Measurements from ENCODE around the gene GRAMD1C.
"Not testable (repeated sequence)": the region's sequence is repeated elsewhere in the genome, so short reads cannot be mapped to it uniquely, and the experiment has no call there.

The GRAMD1C gene

DNA sequence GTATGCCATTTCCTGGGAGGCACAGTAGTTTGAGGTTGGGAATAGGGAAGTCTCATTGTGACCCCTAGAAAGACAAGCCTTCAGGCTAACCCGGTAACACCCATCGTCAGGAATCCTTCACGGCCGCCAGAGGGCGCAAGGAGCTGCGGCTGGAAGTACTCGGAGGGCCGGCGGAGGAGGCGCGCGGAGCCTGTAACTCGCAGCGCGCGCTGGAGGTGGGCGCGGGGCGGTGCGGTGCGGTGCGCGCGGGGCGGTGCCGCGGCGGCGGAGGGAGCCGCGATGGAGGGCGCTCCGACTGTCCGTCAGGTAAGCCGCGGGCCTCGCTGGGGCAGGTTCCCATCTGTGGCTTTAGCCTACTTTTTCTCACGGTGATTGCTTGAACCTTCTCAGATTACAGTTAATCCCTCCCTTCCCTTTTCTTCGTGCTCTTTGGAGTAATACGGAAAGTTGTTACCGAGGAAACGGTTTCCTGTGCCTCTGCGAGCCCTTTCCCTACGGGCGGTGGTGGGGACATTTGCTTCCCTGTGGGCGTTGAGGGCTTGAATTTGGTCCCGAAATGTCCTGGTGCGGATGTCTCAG, at the start of gene GRAMD1C:
Gene GRAMD1C, plus strand, starts transcription at position 158 of the 579 bp plus-strand sequence. Its CDS starts 122 bp downstream, at position 280.
- peak; percentile 96 for DNase-seq

DNA sequence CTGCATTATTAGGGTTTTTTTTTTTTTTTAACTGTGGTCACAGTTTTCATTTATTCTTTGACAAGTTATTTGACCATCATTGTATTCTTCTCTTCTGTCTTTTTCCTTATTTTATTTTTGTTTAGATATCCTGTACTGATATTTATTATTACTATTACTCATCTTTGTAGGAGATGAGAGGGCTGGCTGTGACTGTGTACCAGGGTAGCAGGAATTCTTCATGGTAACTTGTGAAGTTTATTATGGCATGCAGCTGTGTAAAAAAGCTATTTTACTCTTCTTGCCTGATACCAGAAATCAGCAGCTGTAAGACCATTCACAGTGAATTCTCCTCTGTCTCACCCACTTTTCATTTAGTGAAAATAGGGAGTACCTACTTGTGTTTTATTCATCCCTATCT, 47.2 kb upstream of the GRAMD1C start:
- no peak for DNase-seq

DNA sequence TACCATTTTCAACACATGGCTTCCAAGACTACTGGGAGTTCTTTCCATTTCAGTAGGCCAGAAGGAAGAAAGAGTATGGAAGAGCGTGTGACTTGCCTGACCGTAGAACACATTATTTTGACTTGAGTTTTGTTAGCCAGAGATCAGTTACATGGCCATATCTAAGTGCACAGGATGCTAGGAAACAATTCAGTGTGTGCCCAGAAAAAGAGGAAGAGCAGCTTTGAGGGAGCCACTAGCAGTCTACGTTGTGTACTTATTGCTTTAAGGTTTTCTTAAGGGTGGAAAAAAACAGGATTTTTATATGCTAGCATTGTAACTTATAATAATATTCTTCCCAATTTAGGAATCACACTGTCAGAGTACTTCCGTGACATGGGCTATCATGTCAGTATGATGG, 44.1 kb upstream of the GRAMD1C start:
- DNase-seq = no peak

DNA sequence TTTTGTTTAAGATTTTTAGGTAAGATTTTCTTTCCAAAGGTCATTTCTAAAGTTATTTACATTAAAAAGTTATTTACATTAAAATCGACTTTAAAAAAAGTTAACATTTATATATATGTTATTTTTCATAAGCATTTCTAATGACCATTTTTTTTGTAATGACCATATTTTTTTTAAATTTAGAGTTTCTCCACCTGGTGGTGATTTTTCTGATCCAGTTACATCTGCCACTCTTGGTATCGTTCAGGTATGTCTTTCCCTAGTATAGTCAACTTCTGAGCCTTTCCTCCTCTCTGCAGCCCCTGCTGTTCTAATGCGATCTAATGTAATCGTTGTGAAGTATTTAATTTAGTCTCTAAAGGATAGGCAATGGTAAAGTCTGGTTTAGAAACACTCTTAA, 42.9 kb upstream of the GRAMD1C start:
- DNase-seq = no peak

DNA sequence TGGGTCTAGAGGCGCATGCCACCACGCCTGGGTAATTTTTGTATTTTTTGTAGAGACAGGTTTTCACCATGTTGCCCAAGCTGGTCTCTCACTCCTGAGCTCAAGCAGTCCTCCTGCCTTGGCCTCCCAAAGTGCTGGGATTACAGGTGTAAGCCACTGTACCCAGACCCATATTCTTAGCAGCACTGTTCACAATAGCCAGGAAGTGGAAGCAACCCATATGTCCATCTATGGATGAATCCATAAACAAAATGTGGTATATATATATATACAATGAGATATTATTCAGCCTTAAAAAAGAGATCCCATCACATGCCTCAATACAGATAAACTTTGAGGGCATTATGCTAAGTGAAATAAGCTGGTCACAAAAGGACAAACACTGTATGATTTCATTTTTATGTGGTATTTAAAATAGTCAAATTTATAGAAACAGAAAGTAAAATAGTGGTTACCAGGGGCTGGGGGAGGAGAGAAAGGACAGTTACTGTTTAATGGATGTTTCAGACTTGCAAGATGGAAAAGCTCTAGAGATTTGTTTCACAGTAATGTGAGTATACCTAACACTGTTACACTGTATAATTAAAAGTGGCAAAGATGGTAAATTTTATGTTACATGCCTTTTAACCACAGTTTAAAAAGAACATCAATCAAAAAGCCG, 35.7 kb upstream of the GRAMD1C start:
- no peak for DNase-seq

DNA sequence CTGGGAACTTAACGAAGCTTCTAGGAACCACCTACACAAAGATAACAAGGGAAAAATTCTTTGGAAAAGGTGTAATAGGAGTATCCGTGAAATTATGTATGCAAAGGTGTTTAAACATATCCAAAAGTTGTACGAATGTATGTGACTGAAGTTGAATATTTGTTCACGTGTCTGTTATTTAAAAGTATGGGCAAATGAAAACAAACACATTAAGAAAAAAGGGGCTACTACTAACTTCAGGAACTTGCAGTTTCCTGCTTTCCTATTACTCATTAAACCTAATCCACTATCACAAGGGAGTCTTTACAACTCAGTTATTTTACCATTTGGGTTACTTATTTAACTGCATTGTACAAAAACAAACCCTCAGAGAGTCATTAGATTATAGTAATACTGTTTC, 33.9 kb upstream of the GRAMD1C start:
- no peak for DNase-seq

DNA sequence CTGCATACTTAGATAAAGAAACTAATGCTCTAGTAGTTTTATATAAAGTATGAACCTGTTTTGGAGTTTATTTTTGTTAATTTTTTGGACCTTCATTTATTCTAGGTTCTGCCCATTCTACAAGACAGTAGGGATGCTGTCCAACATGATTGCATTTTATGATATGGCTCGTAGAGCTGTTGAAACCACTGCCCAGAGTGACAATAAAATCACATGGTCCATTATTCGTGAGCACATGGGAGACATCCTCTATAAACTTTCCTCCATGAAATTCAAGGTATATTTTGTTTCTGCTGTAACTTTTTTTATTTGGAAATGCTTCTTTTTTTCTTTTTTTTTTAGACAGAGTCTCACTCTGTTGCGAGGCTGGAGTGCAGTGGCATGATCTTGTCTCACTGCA, 33.3 kb upstream of the GRAMD1C start:
- DNase-seq = no peak

DNA sequence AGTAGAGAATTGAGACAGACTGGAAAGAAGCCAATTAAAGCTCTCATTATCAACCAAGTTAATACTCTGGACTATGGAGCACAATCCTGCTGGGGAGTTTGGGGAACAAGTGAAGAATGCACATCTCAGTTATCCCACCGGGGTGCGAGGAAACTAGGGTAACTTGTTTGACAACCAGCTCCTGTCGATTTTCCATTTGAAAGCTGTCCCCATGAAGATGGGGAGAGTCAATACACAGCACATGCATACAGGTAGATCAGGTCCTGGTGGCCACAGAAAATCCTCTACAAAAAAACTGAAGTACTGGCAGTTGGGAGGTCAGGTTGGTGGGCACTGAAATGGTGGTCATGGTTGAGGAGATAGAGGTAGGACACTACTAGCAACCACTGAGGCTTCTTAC, 25.7 kb upstream of the GRAMD1C start:
- no peak for DNase-seq

DNA sequence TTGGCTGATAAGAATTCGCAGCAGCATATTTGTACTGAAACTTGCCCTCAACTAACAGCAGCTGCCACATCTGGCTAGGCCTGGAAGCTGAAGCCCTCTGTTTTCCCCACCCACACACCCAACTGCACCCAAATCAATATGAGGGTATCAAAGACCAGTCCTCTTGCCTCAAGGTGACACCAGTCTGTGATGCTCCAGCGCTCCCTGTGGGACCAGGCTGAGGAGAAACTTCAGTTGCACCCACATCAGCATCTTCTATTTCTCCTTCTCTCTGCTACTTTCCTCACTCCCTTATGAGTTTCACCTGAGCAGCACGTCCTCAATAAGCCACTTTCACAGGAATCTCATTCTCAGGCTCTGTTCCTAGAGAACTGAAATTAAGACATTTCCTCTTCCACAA, 18.7 kb upstream of the GRAMD1C start:
- DNase-seq = no peak

DNA sequence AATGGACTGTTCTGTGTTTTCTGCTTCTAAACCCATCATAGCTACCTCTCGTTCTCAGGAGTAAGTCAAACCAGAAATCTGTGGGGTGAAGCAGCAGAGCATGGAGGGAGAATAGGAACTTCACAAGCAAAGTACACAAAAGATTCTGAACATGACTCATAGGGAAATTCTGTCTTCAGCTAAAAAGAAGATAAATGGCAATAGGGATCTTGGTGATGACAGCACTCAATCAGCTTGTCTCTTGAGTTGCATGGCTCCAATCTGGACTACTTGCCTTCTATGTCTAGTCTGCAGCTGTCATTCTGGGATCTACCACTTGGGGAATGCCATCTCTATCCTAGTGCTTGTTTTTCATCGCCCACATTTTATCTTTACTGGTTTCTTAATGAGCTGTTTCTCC, 13.5 kb upstream of the GRAMD1C start:
- peak; percentile 24 for DNase-seq

DNA sequence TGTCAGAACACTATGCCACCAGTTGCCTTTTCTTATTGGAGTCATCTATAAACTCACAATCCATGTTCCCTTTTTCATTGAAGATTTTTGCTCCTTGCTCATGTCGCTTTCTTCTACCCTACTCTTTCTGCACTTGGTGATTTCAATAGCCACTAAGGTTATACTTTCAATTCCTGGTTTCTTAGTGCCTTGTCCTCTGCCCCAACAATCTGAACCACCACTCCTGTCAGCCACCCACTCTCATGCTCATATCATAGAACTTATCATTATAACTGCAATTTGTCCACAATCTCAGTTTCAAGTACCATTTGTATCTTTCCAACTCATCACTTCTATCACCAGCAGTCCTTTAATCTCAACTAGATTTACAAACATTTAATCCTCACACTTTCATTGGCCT, 10.0 kb upstream of the GRAMD1C start:
- DNase-seq = no peak

DNA sequence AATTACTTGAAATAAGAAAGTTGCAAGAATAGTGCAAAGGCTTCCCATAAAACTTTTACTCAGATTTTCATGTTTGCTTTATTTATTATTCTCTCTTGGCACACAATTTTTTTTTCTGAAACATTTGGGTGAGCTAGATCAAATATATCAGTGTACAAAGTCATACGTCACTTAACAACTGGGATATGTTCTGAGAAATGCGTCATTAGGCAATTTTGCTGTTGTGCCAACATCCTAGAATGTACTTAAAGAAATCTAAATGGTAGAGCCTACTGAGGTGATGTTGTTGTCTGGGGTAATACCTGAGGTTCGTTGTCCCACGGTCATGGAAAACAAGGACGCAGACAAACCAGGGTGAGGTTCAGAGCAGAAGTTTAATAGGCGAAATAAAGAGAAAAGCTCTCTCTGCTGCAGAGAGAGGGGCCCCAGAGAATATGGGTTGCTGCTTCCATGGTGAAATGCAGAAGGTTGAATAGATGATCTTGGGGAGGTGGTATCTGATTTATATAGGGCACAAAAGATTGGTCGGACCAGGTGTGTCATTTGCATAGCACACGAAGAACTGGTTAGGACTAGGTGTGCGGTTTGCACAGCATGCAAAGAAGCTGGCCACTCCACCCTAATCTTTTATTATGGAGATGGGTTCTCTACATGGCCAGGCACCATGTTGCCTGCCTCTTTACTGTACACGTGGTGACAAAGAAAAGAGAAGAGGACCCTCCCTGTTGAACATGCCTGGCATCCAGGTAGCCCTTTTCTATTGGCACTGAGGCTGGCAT, 8.8 kb upstream of the GRAMD1C start:
- DNase-seq = no peak

DNA sequence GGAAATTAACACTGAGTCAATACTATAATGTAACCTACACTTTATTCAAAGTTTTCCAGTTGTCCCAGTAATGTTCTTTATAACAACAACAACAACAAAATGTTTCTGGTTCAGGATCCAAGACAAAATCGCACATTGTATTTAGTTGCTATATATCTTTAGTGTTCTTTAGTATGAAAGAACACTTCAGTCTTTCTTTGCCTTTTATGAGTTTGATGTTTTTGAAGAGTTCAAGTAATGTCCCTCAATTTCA, 7.6 kb upstream of the GRAMD1C start:
- DNase-seq = no peak

DNA sequence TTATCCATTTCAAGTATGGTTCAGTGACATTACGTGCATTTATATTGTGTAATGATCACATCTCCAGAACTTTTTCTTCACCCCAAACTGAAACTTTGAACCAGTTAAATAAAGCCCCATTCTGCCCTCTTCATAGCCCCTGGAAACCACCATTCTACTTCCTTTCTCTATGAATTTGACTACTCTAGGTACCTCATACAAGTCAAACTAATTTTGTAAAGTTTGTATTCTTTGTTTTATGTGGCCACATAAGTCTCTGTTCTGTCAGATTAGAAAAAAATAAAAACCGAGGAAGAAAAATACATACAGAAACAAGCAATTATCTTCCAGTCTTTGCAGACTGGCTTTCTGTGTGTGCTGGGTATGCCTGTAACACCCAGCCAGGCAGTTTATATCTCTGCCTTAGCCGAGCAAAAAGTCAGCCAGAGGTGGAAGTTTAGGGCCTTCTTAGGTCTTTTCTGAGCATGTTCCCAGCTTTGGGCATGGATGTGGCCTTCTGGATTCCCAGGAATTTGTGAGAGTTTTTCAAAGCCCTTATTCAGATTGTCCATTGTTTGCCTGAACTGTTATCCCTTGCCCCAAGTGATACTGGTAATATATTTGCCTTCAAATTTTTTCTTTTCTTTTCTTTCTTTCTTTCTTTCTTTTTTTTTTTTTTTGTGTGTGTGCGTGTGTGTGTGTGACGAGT, 6.0 kb upstream of the GRAMD1C start:
- DNase-seq = no peak

DNA sequence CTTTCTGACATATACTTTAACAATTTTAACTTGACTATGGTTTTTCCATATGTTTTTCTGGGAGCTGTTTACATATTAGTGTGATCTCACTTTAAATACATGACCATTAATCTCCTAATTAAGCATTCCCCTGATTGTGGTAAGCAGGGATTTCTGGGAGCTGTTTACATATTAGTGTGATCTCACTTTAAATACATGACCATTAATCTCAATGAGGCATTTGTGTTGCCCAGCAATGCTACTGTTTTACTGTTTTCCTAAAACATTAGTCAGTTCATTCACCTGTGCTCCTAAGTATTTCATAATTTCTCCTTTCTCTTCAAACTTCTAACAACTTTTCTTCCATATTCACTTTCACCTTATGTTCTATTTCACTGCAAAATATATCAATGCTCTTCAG, 3.6 kb upstream of the GRAMD1C start:
- DNase-seq = no peak

DNA sequence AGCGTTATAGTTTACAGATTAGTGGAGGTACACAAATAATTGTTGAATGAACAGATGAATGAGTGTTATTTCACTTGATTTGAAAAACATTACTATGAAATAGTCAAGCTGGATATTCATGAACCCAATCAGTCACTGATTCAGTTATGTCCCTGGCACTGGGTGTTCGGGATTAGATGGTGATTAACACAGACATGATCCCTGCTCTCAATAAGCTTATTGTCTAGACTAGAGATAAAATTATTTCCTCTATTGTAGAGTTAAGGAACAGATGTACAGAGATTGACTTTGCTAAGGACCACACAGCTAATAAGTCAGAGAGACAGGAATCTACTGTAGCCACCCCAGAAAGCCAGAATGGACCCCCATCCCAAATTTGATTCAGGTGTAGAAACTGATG, 963 bp downstream of the GRAMD1C start:
- no peak for DNase-seq

DNA sequence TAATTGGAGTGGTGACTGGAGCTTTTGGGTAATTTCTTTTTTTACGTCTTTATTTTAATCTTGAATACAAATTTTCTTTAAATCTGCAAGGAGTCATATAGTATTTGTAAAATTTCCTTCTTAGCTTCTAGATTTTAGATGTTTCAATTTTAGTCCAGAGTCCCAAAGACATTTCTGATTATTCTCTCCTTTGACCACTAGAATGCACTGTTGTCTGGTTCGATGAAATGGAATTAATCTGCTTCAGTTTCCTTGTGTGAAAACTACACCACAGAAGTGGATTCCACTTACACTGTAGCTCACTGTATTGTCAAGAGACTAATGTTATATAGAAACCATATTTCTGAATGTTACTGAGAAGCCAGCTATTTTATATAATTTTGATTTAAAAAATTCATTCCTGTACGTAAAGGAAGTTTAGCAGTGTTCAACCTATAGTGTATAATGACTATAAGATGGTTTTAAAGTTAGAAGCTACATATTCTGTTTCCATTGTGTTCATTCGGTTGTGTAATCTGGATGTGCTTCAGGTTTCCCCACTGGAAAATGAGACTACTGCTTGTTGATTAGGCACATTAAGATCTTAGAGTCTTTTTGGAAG, 6.1 kb downstream of the GRAMD1C start:
- peak; percentile 90 for DNase-seq

DNA sequence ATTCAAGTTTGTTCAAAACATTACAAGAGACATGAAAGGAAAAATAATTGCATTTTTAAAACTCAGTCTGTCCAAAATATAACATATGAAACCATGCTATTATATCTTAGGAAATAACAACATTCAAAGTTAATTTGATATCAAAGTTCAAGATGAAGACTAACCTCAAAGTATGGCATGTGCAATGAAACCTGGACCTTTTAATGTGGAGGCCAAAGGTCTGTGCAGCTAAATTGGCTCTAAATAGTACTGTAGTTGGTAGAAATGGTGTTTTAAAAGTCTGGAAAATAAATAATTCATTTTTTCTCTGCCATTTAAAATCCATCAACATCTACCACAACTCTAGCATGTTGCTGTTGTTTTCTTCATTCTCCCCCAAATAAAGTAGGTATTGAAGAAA, 8.7 kb downstream of the GRAMD1C start:
- no peak for DNase-seq

DNA sequence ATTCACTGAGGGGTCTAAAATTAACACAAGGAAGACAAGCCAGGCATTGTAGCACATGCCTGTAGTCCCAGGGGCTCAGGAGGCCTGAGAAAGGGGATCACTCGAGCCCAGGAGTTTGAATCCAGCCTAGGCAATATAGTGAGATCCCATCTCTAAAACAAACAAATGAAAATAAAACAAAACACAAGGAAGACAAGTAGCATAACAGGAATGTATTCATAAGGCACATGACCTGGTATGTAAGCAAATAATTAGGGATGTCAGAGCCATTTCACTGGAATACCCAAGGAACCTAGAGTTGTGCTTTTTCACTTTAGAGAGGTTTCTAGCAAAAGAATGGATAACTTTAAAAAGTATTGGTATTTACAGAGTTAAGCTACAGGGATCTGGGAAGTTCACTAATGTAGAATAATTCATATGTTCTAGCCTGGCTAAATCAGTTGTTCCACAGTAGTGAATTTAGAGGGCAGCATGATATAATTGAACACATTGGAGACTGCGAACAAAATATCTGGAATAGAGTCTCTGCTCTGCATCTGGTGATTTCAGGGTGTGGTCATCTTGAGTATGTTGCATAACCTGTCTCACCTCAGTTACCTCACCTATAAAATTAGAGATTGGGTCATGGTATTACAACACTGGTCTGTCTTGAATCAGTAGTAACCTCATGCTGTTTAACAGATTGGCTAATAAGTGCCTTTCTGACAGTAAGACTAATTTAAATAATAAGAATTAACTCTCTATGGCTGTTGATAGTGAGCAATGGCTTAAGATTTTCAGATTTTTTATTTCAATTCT, 9.3 kb downstream of the GRAMD1C start:
- no peak for DNase-seq

DNA sequence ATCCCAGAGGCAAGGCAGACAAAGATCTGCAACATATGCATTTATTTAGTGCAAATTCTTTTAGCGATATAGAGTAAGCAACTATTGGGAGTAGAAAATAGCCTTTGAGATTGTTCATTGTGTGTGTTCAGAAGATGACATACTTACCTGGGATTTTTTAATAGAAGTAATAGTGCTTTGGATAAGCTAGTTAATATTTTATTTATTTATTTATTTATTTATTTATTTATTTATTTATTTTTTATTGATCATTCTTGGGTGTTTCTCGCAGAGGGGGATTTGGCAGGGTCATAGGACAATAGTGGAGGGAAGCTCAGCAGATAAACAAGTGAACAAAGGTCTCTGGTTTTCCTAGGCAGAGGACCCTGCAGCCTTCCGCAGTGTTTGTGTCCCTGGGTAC, 10.5 kb downstream of the GRAMD1C start:
- DNase-seq = not testable (repeated sequence)

DNA sequence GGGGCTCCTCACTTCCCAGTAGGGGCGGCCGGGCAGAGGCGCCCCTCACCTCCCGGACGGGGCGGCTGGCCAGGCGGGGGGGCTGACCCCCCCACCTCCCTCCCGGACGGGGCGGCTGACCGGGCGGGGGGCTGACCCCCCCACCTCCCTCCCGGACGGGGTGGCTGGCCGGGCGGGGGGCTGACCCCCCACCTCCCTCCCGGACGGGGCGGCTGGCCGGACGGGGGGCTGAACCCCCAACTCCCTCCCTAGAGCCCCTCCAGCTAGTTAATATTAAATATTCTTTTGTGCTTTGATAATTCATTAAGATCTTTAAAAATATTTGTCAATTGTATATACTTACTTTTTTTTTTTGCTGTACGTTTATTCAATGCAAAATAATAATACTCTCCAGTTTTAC, 11.3 kb downstream of the GRAMD1C start:
- DNase-seq = not testable (repeated sequence)

DNA sequence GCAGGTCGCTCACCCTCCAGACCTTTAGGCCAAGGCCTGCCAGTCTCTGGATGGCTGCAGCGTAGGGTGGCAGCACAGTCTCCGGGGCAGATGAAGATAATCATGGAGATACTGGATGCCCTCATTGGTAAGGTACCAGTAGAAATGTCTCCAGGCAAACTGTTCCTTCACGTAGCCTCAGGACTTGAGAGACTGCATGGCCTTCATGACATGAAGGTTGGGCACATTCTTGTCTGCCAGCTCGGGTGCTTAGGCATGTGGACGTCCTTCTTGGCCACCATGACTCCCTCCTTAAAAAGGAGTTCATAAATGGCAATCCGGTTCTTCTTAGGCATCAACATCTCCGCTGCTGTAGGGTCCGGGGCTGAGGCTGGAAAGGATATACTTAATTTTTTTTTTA, 11.8 kb downstream of the GRAMD1C start:
- not testable (repeated sequence) for DNase-seq

DNA sequence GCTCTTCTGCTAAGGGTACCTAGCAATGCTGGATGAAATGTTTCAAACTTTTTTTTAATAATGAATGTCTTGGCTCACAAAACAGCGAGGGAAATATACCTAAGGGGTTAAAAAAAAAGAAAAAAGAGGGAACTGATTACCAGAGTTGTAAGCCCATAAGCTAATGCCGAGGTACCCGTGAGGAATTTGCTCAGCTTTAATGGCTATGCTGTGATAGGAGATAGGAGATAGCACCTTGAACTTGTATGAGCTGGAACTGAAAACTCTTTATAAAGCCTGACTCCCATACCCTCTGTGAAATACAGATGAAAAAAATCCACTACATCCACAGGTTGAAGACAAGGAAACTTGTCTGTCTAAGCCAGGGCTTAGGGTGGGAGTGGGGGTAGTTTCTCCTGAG, 13.9 kb downstream of the GRAMD1C start:
- DNase-seq = no peak
